DMS153 treated with DMSO at 0.1 percent for 48 hours (cell line): ENCODE measurements around the gene SYNE1.
A peak's percentile ranks its signal among the peaks of the same experiment; 100 is the strongest.
"Not testable (repeated sequence)": the region's sequence is repeated elsewhere in the genome, so short reads cannot be mapped to it uniquely, and the experiment has no call there.

Experiments used
- DNase-seq: peaks from one replicate; lab custom pipeline; 2025; ENCODE audit not compliant: unreplicated experiment; lab: John Stamatoyannopoulos, UW

Gene SYNE1

GRCh38 chr6:152572338-152573088 lies 64.6 kb downstream of the SYNE1 start:
- DNase-seq, result no peak

- no peak for DNase-seq
Observed at GRCh38 chr6:152571943-152572337, 65.2 kb downstream of the SYNE1 start.

GRCh38 chr6:152571089-152571488 lies 66.1 kb downstream of the SYNE1 start:
- no peak for DNase-seq

- DNase-seq, result no peak
Observed at GRCh38 chr6:152566103-152566875, 70.9 kb downstream of the SYNE1 start.

GRCh38 chr6:152563177-152563576 lies 74.0 kb downstream of the SYNE1 start:
- DNase-seq, result no peak

GRCh38 chr6:152558798-152559197 lies 78.4 kb downstream of the SYNE1 start:
- DNase-seq, result not testable (repeated sequence)

GRCh38 chr6:152557502-152557901 lies 79.7 kb downstream of the SYNE1 start:
- no peak for DNase-seq

GRCh38 chr6:152554851-152555250 lies 82.3 kb downstream of the SYNE1 start:
- no peak for DNase-seq

GRCh38 chr6:152552616-152553209 lies 84.4 kb downstream of the SYNE1 start:
- peak; percentile 3 for DNase-seq

GRCh38 chr6:152543519-152543918 lies 93.6 kb downstream of the SYNE1 start:
- DNase-seq, result no peak

- DNase-seq, result no peak
Observed at GRCh38 chr6:152540381-152540780, 96.8 kb downstream of the SYNE1 start.

- DNase-seq, result no peak
Observed at GRCh38 chr6:152534541-152534940, 102.6 kb downstream of the SYNE1 start.

- DNase-seq, result no peak
Observed at GRCh38 chr6:152532556-152533422, 104.4 kb downstream of the SYNE1 start.

- DNase-seq, result no peak
Observed at GRCh38 chr6:152531659-152532058, 105.5 kb downstream of the SYNE1 start.

- DNase-seq, result no peak
Observed at GRCh38 chr6:152529369-152529768, 107.8 kb downstream of the SYNE1 start.

GRCh38 chr6:152514120-152514519 lies 123.0 kb downstream of the SYNE1 start:
- DNase-seq, result not testable (repeated sequence)

GRCh38 chr6:152509916-152510315 lies 127.2 kb downstream of the SYNE1 start:
- DNase-seq, result no peak

GRCh38 chr6:152508477-152508876 lies 128.7 kb downstream of the SYNE1 start:
- no peak for DNase-seq

GRCh38 chr6:152503546-152503945 lies 133.6 kb downstream of the SYNE1 start:
- DNase-seq, result no peak

- DNase-seq, result no peak
Observed at GRCh38 chr6:152502421-152503188, 134.6 kb downstream of the SYNE1 start.
